ENCODE data around the gene SPDEF.
A peak's percentile ranks its signal among the peaks of the same experiment; 100 is the strongest.

SPDEF gene

DNA sequence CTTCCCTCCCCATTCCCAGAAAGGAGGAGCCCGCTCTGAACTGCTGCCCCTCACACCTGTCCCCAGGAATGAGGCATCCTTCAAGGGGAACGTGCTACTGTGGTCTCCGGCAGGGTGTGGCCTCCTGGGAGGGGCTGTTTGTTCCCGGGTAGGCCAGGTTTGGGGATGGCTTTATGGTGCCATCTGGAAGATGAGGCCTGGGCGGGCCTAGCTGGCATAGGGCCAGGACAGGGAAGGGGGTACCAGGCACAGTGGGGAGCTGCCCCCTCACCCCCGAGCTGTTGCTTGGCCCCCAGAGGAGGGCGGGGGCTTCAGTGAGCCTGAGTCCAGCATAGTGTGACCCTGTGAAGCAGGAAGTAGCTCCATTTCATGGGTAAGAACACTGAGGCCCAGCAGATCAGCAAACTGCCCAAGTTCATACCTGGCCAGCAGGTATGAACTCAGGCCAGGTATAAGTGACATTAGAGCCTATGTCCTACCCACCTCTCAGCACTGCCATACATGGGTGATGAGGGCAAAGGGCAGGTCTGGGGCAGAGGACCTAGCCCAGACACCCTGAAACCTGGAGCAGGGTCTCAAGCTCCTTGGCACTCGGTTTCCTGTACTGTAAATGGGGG lies 17.5 kb upstream of the SPDEF start:
- no peak overlapping the region for H2BK15ac ChIP-seq (ENCODE audit: low read depth, poor library complexity, severe bottlenecking)
- H3K9ac ChIP-seq (ENCODE audit: low read length): no peak overlapping the region
- peaks cover 0 to 4% of the 10 kb centered on the region in 2 experiments for H3K36me3 ChIP-seq (ENCODE audit: control insufficient read depth in 1 of 2, insufficient read depth in 2 of 2, low read depth in 1 of 2, low read length in 2 of 2)
- DNase-seq: no peak
- H3K9me3 ChIP-seq (ENCODE audit: control insufficient read depth, low read length): no peaks in the 10 kb centered on the region
- H3K23ac ChIP-seq (ENCODE audit: low read length in 2 of 2): no peak overlapping the region
- no peak overlapping the region for H2AFZ ChIP-seq (ENCODE audit: low read depth, low read length)
- no peak overlapping the region for H2BK120ac ChIP-seq (ENCODE audit: low read depth, low read length)
- no peaks in the 10 kb centered on the region for H3K4me1 ChIP-seq (ENCODE audit: control insufficient read depth, insufficient read depth, low read depth, low read length)
- no peak overlapping the region for H3K4ac ChIP-seq (ENCODE audit: low read depth in 1 of 2, low read length in 2 of 2)
- H4K91ac ChIP-seq (ENCODE audit: low read length): no peak overlapping the region
- peaks cover 4 to 28% of the 10 kb centered on the region in 2 experiments for H3K27me3 ChIP-seq (ENCODE audit: control insufficient read depth in 1 of 2, insufficient read depth in 1 of 2, low read length in 2 of 2)
- no peak overlapping the region for H2BK12ac ChIP-seq (ENCODE audit: low read length in 2 of 2)
- no peaks in the 10 kb centered on the region for H3K79me1 ChIP-seq (replicated peaks; ENCODE audit: low read length, poor library complexity, severe bottlenecking)
- H3K14ac ChIP-seq (ENCODE audit: low read length in 2 of 2): no peak overlapping the region
- no peak overlapping the region for H2BK5ac ChIP-seq (ENCODE audit: low read depth, low read length, poor library complexity, severe bottlenecking)
- no peak overlapping the region for H3K4me3 ChIP-seq (ENCODE audit: insufficient read depth in 1 of 2, low read depth in 1 of 2, low read length in 2 of 2)
- no peak overlapping the region for H2AK5ac ChIP-seq (ENCODE audit: low read length, severe bottlenecking)
- no peak overlapping the region for H3K4me2 ChIP-seq (ENCODE audit: low read length, poor library complexity, severe bottlenecking)
- H3K27ac ChIP-seq (ENCODE audit: low read length, poor library complexity, severe bottlenecking): no peak overlapping the region
- WGBS: 91% methylated on average over 8 of the region's 8 CpGs
- no peak overlapping the region for H4K8ac ChIP-seq (ENCODE audit: low read length)
- no peak overlapping the region for H3K18ac ChIP-seq (ENCODE audit: low read depth in 1 of 2, low read length in 2 of 2)

DNA sequence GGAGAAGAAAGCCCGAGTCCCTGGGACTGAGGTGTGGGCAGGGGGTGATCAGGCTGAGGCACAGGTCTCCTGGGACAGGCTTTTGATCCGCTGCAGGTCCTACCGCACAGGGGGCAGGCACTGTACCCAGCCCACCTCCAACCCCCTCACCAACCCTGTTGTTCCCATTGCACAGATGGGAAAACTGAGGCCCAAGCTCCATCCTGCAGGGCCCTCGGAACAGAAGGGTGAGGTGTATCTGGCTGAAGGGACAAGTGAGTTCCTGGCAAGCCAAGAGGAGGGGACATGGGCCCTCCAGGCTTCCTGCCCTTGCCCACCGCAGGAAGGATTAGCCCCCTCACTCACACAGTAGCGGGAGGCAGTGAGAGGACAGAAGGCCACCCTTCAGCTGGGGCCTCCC lies 16.5 kb upstream of the SPDEF start:
- peaks cover 7 to 35% of the 10 kb centered on the region in 2 experiments for H3K27me3 ChIP-seq (ENCODE audit: control insufficient read depth in 1 of 2, insufficient read depth in 1 of 2, low read length in 2 of 2)
- no peak overlapping the region for H3K4ac ChIP-seq (ENCODE audit: low read depth in 1 of 2, low read length in 2 of 2)
- no peaks in the 10 kb centered on the region for H3K79me1 ChIP-seq (replicated peaks; ENCODE audit: low read length, poor library complexity, severe bottlenecking)
- H2BK5ac ChIP-seq (ENCODE audit: low read depth, low read length, poor library complexity, severe bottlenecking): no peak overlapping the region
- H3K4me1 ChIP-seq (ENCODE audit: control insufficient read depth, insufficient read depth, low read depth, low read length): peaks cover 3% of the 10 kb centered on the region
- no peak overlapping the region for H3K18ac ChIP-seq (ENCODE audit: low read depth in 1 of 2, low read length in 2 of 2)
- H4K91ac ChIP-seq (ENCODE audit: low read length): no peak overlapping the region
- no peak overlapping the region for H3K14ac ChIP-seq (ENCODE audit: low read length in 2 of 2)
- no peak overlapping the region for H2AK5ac ChIP-seq (ENCODE audit: low read length, severe bottlenecking)
- H3K4me2 ChIP-seq (ENCODE audit: low read length, poor library complexity, severe bottlenecking): no peak overlapping the region
- no peak overlapping the region for H2AFZ ChIP-seq (ENCODE audit: low read depth, low read length)
- H3K9ac ChIP-seq (ENCODE audit: low read length): no peak overlapping the region
- no peak overlapping the region for H2BK12ac ChIP-seq (ENCODE audit: low read length in 2 of 2)
- no peak overlapping the region for H3K4me3 ChIP-seq (ENCODE audit: insufficient read depth in 1 of 2, low read depth in 1 of 2, low read length in 2 of 2)
- H2BK120ac ChIP-seq (ENCODE audit: low read depth, low read length): no peak overlapping the region
- H3K23ac ChIP-seq (ENCODE audit: low read length in 2 of 2): no peak overlapping the region
- WGBS: 86% methylated on average over 6 of the region's 6 CpGs
- H3K36me3 ChIP-seq (ENCODE audit: control insufficient read depth in 1 of 2, insufficient read depth in 2 of 2, low read depth in 1 of 2, low read length in 2 of 2): peaks cover 0 to 4% of the 10 kb centered on the region in 2 experiments
- DNase-seq: no peak
- H3K9me3 ChIP-seq (ENCODE audit: control insufficient read depth, low read length): no peaks in the 10 kb centered on the region
- H3K27ac ChIP-seq (ENCODE audit: low read length, poor library complexity, severe bottlenecking): no peak overlapping the region
- no peak overlapping the region for H4K8ac ChIP-seq (ENCODE audit: low read length)
- no peak overlapping the region for H2BK15ac ChIP-seq (ENCODE audit: low read depth, poor library complexity, severe bottlenecking)

DNA sequence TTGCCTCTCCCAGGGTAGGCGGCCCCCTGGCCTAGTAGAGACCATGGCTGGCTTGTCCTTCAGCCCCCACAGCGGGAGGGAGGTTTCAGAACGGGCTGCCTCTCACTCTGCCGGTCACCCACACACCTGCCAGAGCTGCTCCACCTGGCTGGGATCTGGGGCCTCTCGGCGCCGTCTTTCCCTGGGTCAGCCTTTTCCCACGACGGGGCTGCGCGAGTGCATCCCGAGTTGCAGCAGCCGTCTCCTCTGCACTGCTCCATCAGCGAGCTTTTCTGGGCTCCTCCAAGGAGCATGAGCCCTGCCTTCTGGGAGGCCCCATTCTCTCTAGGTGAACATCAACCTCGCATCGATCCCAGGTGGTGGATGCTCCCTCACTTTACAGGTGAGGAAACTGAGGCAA lies 15.9 kb upstream of the SPDEF start:
- Histone ChIP-seq H2AK5ac (ENCODE audit: low read length, severe bottlenecking) (no peak overlapping the region), H3K14ac (ENCODE audit: low read length in 2 of 2) (no peak overlapping the region), H3K27me3 (ENCODE audit: control insufficient read depth in 1 of 2, insufficient read depth in 1 of 2, low read length in 2 of 2) (peaks cover 8 to 39% of the 10 kb centered on the region in 2 experiments), H3K4me2 (ENCODE audit: low read length, poor library complexity, severe bottlenecking) (no peak overlapping the region), H2AFZ (ENCODE audit: low read depth, low read length) (no peak overlapping the region), H2BK12ac (ENCODE audit: low read length in 2 of 2) (no peak overlapping the region), H3K9me3 (ENCODE audit: control insufficient read depth, low read length) (no peaks in the 10 kb centered on the region), H3K18ac (ENCODE audit: low read depth in 1 of 2, low read length in 2 of 2) (no peak overlapping the region), H3K4me3 (ENCODE audit: insufficient read depth in 1 of 2, low read depth in 1 of 2, low read length in 2 of 2) (no peak overlapping the region), H2BK5ac (ENCODE audit: low read depth, low read length, poor library complexity, severe bottlenecking) (no peak overlapping the region), H4K91ac (ENCODE audit: low read length) (no peak overlapping the region), H3K79me1 (replicated peaks; ENCODE audit: low read length, poor library complexity, severe bottlenecking) (no peaks in the 10 kb centered on the region), H4K8ac (ENCODE audit: low read length) (no peak overlapping the region), H3K27ac (ENCODE audit: low read length, poor library complexity, severe bottlenecking) (no peak overlapping the region), H2BK120ac (ENCODE audit: low read depth, low read length) (no peak overlapping the region), H3K36me3 (ENCODE audit: control insufficient read depth in 1 of 2, insufficient read depth in 2 of 2, low read depth in 1 of 2, low read length in 2 of 2) (peaks cover 0 to 4% of the 10 kb centered on the region in 2 experiments), H3K23ac (ENCODE audit: low read length in 2 of 2) (no peak overlapping the region), H3K4me1 (ENCODE audit: control insufficient read depth, insufficient read depth, low read depth, low read length) (peaks cover 3% of the 10 kb centered on the region), H2BK15ac (ENCODE audit: low read depth, poor library complexity, severe bottlenecking) (peak overlapping the region; percentile 56), H3K4ac (ENCODE audit: low read depth in 1 of 2, low read length in 2 of 2) (no peak overlapping the region), H3K9ac (ENCODE audit: low read length) (no peak overlapping the region)
- DNase-seq: no peak
- 90% methylated on average over 16 of the region's 16 CpGs for WGBS

DNA sequence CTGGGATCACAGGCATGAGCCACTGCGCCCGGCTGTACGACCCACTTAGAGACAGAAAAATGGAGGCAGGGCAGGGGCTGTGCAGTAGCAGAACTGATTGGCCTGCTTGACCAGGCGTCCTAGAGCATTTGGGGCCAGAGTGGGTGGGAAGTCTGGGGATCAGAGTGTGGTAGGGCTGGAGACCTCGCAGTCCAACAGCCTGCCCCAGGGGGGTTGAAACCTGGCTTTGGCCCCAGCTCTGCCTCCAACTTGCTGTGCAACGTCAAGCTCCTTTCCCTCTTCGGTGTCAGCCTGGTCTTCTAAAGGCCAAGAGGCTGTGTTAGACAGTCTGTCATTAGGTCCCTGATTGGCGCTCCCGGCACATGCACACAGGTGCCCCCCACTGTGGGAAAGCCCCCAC lies 15.3 kb upstream of the SPDEF start:
- WGBS: 78% methylated on average over 9 of the region's 9 CpGs
- Histone ChIP-seq H2AFZ (ENCODE audit: low read depth, low read length) (no peak overlapping the region), H3K27ac (ENCODE audit: low read length, poor library complexity, severe bottlenecking) (no peak overlapping the region), H3K4me2 (ENCODE audit: low read length, poor library complexity, severe bottlenecking) (no peak overlapping the region), H2BK5ac (ENCODE audit: low read depth, low read length, poor library complexity, severe bottlenecking) (no peak overlapping the region), H2BK120ac (ENCODE audit: low read depth, low read length) (no peak overlapping the region), H3K23ac (ENCODE audit: low read length in 2 of 2) (no peak overlapping the region), H3K4me3 (ENCODE audit: insufficient read depth in 1 of 2, low read depth in 1 of 2, low read length in 2 of 2) (no peak overlapping the region), H3K18ac (ENCODE audit: low read depth in 1 of 2, low read length in 2 of 2) (no peak overlapping the region), H3K4ac (ENCODE audit: low read depth in 1 of 2, low read length in 2 of 2) (no peak overlapping the region), H3K27me3 (ENCODE audit: control insufficient read depth in 1 of 2, insufficient read depth in 1 of 2, low read length in 2 of 2) (peaks cover 11 to 45% of the 10 kb centered on the region in 2 experiments), H3K4me1 (ENCODE audit: control insufficient read depth, insufficient read depth, low read depth, low read length) (peaks cover 3% of the 10 kb centered on the region), H3K79me1 (replicated peaks; ENCODE audit: low read length, poor library complexity, severe bottlenecking) (no peaks in the 10 kb centered on the region), H2BK15ac (ENCODE audit: low read depth, poor library complexity, severe bottlenecking) (no peak overlapping the region), H4K91ac (ENCODE audit: low read length) (no peak overlapping the region), H3K9me3 (ENCODE audit: control insufficient read depth, low read length) (no peaks in the 10 kb centered on the region), H2BK12ac (ENCODE audit: low read length in 2 of 2) (no peak overlapping the region), H3K9ac (ENCODE audit: low read length) (no peak overlapping the region), H4K8ac (ENCODE audit: low read length) (no peak overlapping the region), H3K14ac (ENCODE audit: low read length in 2 of 2) (no peak overlapping the region), H2AK5ac (ENCODE audit: low read length, severe bottlenecking) (no peak overlapping the region), H3K36me3 (ENCODE audit: control insufficient read depth in 1 of 2, insufficient read depth in 2 of 2, low read depth in 1 of 2, low read length in 2 of 2) (peaks cover 0 to 3% of the 10 kb centered on the region in 2 experiments)
- no peak for DNase-seq
